ENCODE results near the gene PDCD10.

The PDCD10 gene

GRCh38 chr3:167712445-167712844 is 22.2 kb downstream of the PDCD10 start:
- DNase-seq (ENCODE audit: low read depth), result no peak
- TF ChIP-seq CTCF (IDR thresholded peaks at IDR 0.05; ENCODE audit: low read depth, low read length, missing control alignments), result no peak
- H3K4me3 ChIP-seq (ENCODE audit: low read depth, low read length), result no peak overlapping the region

- no peak overlapping the region for H3K4me3 ChIP-seq (ENCODE audit: low read depth, low read length)
- no peak for TF ChIP-seq CTCF (IDR thresholded peaks at IDR 0.05; ENCODE audit: low read depth, low read length, missing control alignments)
- DNase-seq (ENCODE audit: low read depth), result no peak
These were observed 23.3 kb downstream of the PDCD10 start for GRCh38 chr3:167711439-167711838.

- no peak for TF ChIP-seq CTCF (IDR thresholded peaks at IDR 0.05; ENCODE audit: low read depth, low read length, missing control alignments)
- H3K4me3 ChIP-seq (ENCODE audit: low read depth, low read length), result no peak overlapping the region
- DNase-seq (ENCODE audit: low read depth), result no peak
These were observed 24.1 kb downstream of the PDCD10 start for GRCh38 chr3:167710552-167710951.

- H3K4me3 ChIP-seq (ENCODE audit: low read depth, low read length), result no peak overlapping the region
- no peak for DNase-seq (ENCODE audit: low read depth)
- TF ChIP-seq CTCF (IDR thresholded peaks at IDR 0.05; ENCODE audit: low read depth, low read length, missing control alignments), result no peak
These were observed 25.0 kb downstream of the PDCD10 start for GRCh38 chr3:167709690-167710089.

GRCh38 chr3:167705840-167706239 is 28.9 kb downstream of the PDCD10 start:
- no peak overlapping the region for H3K4me3 ChIP-seq (ENCODE audit: low read depth, low read length)
- DNase-seq (ENCODE audit: low read depth), result no peak
- TF ChIP-seq CTCF (IDR thresholded peaks at IDR 0.05; ENCODE audit: low read depth, low read length, missing control alignments), result no peak

GRCh38 chr3:167700926-167701325 is 33.8 kb downstream of the PDCD10 start:
- no peak for TF ChIP-seq CTCF (IDR thresholded peaks at IDR 0.05; ENCODE audit: low read depth, low read length, missing control alignments)
- no peak overlapping the region for H3K4me3 ChIP-seq (ENCODE audit: low read depth, low read length)
- no peak for DNase-seq (ENCODE audit: low read depth)

GRCh38 chr3:167700046-167700445 is 34.6 kb downstream of the PDCD10 start:
- DNase-seq (ENCODE audit: low read depth), result no peak
- TF ChIP-seq CTCF (IDR thresholded peaks at IDR 0.05; ENCODE audit: low read depth, low read length, missing control alignments), result no peak
- H3K4me3 ChIP-seq (ENCODE audit: low read depth, low read length), result no peak overlapping the region

Data from GM12864 (cell line).